Renal pelvis (tissue), 1 donor: ENCODE results near the gene SORL1-AS1.
"Not testable (repeated sequence)": the region's sequence is repeated elsewhere in the genome, so short reads cannot be mapped to it uniquely, and the experiment has no call there.

ENCODE experiments used
- DNase-seq: peaks from one replicate; pipeline ENCODE4 v3.0.0-alpha.2; 2013

Gene SORL1-AS1

DNA sequence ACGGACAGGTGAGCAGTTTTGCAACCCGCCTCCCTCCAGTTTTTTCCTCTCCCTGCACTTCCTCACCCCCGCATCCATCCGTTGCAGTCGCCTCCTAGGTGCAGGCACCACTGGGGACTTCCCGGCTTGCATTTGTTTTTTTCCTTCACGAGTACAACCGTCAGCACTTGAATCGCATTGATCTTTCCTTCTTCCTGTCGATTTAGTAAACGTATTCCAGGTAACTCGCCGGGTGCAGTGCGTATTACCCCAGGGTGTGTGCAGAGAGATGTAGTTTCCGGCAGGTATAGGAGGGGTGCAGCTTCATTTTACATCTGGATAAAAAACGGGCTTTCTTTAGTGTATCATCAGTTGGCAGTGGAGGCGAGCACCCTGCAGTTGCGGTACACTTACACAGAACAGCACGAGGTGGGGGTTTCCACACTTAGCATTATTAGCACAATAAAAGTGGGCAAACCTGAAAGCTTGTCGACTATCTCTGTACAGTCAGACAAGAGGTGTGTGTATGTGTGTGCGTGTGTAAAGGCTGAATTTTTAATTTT lies at the start of gene SORL1-AS1:
SORL1-AS1 (minus strand) TSS at position 359 of the 542 bp plus-strand sequence.
- DNase-seq: no peak

DNA sequence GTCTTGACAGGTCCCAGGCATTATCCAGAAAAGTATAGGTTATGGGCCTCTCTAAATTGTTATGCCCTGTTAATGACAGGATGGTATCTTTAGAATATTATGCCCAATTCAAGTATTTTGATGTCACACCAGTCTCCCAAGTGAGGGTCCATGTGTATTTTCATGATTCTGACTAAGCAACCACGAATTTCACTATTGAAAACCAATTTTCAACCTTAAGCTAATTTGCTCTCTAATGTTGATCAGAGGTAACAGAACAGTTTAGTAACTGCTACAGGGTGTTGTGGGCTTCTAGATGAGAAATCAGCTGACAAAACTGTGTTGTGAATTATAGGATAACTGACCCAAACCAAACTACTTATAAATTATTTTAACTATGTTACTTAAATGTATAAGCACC lies 48.0 kb upstream of the SORL1-AS1 start:
- DNase-seq: no peak

DNA sequence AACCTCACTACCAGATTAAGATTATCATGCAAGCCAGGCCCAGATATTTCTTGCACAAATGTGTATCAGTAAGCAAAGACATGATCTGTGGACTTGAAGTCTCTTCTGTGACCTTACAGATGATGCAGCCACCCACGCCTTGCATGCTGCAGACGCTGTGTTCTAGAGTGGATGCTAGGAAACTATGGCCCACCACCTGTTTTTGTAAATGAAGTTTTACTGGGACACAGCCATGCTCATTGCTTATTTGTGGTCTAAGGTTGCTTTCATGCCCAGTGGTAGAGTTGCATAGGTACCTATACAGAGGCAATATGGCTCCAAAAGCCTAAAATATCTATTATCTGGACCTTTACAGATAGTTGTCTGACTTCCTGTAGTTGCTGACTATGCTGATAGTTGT lies 47.5 kb upstream of the SORL1-AS1 start:
- no peak for DNase-seq

DNA sequence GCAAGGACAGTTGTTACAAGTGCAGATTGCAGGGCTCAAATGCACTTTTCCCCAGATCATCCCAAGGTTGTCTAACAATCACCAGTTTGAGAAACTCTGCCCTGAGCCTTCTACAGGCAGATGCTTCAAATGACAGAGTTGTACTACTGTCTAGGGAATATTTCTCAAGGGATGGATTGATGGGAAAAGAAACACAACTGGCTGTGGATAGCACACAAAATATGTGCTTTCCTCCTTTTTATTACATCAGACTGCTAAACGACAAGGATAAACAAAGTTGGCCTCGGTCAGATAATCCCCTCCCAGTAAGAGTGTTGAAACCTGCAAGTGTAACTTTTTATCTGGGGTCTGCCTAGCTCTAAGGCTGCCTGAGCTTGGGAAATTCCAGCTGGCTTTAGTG lies 46.6 kb upstream of the SORL1-AS1 start:
- DNase-seq: no peak

DNA sequence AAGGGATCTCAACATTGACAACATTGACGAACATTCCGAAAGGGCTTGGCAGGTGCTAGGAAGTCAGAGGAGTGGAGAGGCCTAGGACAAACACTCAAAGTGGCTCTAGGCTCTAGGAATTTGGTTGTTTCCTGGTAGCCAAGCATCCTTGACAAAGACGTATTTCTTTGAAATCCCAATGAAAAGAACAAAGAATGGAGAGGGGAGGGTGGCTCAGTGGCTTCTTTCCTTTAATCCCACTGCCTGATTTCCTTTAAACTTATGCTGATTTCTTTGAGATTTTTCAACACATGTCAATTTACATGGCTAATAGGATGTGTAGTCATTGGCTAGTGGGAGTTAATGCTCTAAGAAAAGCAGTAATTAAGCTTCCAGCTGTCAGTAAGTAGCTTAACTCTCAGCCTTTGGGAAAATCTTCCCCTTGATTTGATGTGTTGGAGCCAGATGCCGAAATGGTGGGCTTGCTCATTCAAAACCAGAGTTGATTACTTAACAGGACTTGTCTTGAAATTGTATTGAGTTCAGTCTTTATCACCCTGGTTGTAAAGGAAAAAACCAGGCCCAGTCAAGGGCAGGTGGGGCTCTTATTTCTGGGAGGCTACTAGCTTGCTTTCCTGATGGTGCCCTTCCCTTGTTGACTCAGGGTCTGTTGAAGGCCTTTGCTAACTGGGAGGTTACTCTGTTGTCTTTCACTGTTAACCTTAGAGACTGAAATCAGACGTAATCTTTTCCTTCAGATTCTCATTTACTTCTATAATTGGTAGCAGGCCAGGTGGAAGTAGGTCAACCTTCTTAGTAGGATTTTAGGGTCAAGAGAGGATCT lies 44.6 kb upstream of the SORL1-AS1 start:
- DNase-seq: no peak

DNA sequence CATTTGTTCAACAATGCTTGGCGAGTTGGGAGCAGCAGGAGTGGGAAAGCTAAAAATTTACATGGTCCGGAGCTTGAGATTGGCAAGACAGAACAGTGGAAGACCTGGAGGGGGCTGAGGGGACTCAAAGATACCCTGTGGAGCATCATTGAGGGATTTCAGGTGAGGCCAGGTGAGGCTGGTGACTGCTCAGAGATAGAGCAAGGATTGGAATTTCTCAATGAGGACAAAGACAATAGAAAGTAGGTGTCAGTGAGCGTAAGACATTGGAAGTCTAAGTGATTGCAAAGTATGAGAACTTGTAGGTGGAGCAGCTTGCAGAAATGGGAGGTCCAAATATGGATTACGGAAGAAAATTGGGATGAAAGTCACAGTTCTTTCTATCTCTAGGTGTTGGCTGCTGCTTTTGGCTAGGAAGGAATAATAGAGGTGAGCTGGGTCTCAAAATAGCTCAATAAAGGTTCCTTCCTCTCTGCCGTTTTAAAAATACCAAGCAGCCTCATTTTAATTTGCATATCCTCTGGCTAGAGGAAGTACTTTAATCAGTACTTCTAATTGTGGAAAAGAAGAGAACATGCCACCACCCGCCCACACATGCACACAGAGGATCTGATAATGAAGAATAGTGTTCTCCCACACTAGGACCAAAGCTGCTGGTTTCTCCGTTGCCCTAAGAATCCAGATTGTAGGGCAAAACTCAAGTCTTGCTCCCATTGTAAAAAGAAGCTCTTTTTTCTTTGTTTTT lies 41.8 kb upstream of the SORL1-AS1 start:
- DNase-seq: no peak

DNA sequence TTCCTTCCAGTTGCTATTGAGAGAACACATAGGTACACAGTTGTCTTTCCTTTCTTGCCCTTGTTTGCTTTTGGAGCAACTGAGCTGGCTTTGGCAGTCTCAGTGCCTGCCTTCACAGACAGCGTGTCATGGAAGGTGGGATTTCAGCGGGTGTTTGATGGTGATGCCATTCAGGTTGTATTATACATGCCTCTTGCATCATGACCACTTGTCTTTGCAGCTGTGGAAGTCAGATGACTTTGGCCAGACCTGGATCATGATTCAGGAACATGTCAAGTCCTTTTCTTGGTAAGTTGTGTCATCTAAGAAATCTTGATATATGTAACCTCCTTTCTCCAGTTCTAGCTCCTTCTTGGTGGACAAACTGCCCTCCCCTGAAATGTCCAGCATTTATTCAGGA lies 37.1 kb upstream of the SORL1-AS1 start:
- DNase-seq: no peak

DNA sequence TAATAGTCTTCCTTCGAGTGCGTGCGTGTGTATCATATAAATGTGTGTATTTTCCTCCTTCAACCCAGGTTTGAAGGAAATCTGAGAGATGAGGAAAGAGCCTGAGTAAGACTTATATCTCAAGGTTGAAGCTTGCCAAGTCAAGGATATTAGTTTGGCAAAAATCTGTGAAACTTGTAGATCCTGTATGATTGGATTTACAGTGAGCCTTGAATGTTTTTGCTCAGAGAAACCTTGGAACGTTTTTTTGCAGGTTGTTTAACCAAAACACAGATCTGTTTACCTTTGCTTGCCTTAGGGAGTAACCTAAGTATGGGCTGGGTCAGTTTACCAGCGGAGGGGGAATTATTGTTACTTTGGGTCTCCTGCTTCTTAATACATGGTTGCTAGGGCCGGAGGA lies 35.9 kb upstream of the SORL1-AS1 start:
- no peak for DNase-seq

DNA sequence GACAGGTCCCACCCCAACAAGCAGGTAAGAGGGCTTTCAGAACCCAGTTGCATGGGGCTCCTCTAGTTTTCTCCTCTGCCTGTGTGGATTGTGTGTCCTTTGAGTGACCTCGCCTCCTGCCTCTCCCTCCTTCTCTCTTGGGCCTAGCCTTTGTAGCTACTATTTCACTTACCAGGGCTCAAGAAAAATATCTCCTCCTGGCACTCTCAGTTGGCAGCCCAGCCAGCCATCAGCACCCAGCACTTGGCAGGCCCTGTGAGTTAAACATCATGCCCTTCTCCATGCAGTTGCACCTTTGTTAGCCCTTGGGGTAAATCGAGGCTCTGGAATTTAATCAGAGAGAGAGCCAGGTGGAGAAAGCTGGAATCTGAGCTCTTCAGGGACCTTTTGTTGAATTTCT lies 35.4 kb upstream of the SORL1-AS1 start:
- no peak for DNase-seq

DNA sequence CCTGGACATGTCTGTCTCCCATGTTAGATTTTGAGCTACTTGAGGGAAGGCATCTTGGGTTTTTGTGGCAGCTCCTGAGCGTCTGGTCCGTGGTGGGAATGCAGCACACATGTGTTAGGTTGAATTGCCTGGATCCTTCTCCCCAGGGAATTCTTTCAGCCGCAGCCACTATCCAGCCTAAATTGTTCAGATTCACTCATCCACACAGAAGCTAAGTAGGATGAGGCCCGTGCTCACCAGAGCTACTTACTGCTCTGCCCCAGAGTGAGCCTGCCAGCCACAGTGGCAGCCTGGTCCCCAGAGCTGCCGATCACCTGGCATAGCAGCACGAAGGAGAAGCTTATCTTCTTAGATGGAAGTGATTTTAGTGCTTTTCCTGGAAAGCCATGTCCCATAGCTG lies 34.4 kb upstream of the SORL1-AS1 start:
- no peak for DNase-seq

DNA sequence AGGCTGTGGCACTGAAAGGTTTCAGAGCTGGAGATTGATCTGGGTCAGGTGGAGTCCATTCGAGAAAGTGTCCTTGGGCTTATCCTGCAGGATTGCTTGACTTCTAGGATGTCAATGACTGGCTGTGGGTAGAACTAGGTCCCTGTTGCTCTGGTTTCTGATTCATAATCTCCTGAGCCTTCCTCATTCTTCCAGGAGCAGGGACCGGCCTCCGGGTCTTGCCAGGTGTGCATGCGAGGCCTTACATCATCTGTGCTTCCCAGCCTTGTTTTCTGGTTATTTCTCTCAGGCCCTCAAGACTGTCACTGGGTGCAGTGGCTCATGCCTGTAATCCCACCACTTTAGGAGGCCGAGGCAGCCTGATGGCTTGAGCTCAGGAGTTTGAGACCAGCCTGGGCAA lies 33.3 kb upstream of the SORL1-AS1 start:
- DNase-seq: no peak

DNA sequence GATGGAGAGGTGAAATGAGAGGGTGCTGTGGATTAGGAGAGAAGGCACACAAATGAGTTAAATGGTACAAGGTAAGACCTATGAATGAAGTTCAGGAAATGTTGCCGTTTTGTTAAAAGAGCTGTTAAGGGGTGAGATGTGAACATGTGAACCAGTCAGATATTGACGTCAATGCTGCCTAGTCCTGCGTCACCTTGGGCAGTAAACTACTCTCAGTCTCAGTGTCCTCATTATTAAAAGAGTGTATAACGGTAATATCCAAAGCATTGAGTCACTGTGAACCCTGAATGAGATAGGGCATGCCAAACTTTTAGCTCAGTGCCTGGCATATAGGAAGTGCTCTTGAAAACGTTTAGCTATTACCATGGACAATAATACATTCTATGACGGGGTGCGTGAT lies 32.4 kb upstream of the SORL1-AS1 start:
- no peak for DNase-seq

DNA sequence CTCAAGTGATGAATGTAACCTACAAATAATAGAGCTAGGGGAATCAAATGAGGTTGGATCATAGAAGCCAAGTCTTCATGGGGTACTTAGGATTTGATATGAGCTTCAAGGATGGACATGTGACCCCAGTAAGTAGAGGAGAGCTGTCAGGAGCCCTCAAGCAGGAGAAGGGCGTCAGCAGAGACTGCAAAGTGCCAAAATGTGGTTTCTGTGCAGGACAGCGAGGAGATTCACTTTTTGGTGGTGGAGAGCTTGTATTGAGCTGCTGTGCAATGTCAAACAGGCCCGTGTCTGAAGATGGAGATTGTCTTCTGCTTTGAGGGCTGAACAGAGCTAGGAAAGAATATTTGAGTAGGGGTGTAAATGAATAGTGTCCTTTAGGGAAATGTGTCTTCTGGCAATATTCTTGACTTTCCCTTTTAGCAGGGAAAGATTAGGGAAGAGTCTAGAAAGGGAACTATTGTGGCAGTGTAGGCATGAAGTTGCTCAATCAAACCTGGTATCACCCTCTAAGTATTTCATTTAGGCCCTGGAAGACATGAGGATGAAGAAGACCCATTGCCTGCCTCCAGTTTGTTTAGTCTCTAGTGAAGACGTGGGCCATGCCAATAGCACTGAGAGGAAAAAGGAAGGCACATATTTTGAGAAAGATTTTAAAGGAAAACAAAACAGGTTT lies 31.2 kb upstream of the SORL1-AS1 start:
- no peak for DNase-seq

DNA sequence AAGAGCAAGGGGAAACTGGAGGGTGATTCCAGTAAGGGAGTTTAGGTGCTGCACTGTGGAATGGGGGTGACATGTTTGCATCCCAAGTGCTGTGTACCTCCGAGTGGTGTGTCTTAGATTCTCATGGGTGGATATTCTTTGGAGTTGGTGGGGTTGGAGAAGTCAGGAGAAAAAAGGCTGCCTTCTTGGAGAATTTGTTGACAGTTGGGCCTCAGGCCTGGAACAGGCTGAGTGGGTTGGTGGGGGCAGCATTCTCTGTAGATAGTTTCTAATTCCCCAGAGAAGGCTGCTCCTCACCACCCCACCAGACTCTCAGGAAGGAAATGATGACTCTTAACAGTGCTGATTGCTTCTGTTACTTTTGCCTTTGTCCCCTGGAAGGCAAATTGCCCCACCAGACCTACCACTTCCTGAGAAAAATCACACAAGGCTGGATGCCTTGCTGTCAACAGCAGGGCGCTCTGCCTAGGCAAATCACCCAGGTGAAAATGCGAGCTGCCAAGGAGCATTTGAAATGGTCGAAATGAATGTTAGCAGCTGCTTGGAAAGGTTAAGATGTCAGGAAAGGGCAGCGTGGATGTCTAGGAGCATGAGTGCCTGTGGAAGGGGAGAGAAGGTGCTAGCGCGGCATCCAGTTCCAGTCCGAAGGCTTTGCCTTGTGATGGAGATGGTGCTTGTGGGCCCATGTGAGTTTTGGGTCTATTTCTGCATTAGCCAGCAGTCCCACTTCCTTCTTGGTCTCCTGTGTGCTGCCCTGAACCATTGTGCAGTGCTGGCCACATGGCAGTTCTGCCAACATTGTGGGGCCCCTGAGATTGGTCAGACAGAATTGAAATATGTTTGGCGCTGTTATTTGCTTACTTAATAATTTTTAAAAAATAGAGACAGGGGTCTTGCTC lies 29.7 kb upstream of the SORL1-AS1 start:
- DNase-seq: no peak

DNA sequence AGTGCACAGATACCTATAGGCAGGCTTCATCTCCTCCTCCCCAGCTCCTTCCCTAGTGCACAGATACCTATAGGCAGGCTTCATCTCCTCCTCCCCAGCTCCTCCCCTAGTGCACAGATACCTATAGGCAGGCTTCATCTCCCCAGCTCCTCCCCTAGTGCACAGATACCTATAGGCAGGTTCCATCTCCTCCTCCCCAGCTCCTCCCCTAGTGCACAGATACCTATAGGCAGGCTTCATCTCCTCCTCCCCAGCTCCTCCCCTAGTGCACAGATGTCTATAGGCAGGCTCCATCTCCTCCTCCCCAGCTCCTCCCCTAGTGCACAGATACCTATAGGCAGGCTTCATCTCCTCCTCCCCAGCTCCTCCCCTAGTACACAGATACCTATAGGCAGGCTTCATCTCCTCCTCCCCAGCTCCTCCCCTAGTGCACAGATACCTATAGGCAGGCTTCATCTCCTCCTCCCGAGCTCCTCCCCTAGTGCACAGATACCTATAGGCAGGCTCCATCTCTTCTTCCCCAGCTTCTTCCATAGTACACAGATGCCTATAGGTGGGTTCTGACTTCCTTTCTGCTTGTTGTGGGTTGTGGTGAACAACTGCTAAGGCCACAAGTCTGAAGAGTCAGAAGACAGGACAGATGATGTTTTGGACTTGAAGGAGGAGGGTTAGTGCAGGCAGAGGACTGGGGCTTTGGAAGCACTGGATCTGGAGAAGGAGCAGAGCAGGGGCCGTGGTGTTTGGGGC lies 28.9 kb upstream of the SORL1-AS1 start:
- not testable (repeated sequence) for DNase-seq

DNA sequence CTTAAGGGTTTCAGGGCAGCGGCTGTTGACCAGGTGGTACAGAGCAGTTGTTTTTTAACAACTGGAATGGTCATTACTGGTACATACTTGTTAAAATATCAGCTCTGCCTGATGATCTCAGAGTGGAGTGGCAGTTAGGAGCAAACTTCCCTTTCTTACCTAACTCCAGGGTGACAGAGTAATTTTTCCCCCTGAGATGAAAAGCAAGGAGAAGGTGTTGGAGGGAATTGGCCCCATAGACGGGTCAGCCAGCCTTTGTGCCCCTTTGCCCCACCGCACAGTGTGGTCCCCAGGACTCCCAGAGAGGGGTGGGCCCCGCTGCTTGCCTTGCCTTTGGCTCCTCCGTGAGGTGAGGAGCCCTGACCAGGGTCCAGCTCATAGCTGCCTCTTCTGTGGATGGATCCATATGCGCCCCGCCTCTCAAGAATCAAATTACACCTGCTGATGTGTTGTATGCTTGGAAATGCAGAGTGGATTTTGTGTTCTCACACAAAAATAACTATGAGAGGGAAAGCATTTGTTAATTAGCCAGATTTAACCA lies 27.0 kb upstream of the SORL1-AS1 start:
- no peak for DNase-seq

DNA sequence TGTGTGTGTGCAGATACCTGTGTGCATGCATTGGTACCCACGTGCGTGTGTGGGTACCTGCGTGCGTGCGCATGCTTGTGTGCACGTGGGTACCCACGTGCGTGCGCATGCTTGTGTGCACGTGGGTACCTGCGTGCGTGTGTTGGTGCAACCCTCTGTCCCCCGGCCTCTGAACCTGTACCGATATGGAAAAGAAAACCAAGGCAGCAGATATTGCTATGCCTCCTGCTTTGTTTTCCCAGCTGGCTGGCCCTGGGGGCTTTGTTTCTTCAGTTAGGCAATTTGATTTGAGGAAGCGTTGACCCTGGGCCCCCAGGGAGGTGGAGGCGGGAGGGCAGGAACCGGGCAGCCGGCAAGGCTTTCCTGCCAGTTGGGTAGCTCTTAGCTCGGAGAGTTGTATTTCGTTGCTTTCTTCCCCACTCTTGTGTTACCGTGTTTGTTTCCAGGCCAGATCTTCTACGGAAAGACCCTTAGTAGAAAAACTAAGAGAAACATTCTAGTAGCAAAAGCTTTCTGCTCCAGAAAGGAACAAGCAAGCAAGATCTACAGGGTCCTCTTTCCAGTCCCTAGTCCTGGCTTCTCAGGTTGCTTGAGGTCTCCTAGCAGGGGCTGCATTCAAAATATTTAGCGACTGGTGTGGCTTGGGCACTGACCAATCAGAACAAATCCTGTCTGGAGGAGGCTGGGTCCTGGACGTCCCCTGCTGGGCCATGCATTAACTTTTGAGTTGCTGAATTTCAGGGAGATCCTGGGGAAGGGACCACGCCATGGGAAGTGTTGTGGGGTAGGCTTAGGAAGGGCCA lies 26.3 kb upstream of the SORL1-AS1 start:
- DNase-seq: no peak

DNA sequence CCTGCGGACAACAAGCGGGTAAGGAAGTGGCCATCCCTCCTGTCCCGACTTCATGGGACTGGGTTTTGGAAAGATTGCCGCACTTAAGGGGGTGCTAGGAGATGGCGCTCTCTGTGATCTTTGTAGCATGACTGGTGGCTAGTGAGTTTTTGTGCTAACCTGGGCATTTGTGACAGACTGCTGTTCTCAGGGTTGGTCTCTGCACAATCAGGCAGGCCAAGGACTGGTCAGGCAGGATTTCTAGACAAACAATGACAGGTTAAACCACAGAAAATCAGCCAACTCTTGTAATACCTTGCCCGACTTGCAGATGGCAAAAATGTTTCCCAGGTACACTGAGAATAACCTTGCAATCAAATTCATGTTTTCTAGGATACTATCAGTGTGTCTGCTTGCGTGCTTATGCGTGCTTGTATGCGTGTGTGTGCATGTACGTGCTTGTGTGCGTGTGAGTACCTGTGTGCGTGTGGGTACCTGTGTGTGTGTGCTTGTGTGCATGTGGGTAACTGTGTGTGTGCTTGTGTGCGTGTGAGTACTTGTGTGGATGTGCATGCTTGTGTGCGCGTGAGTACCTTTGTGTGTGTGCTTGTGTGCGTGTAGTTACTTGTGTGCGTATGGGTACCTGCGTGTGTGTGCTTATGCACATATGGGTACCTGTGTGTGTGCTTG lies 25.6 kb upstream of the SORL1-AS1 start:
- DNase-seq: no peak
